Hypothalamus (tissue), 51 donors: Measurements from ENCODE around the gene FOXP2.
"Not testable (repeated sequence)": the region's sequence is repeated elsewhere in the genome, so short reads cannot be mapped to it uniquely, and the experiment has no call there.

ENCODE experiments used
- DNase-seq, 51 donors: peaks; one replicate each; lab custom pipeline; 2025; lab: John Stamatoyannopoulos, UW

The FOXP2 gene

DNA sequence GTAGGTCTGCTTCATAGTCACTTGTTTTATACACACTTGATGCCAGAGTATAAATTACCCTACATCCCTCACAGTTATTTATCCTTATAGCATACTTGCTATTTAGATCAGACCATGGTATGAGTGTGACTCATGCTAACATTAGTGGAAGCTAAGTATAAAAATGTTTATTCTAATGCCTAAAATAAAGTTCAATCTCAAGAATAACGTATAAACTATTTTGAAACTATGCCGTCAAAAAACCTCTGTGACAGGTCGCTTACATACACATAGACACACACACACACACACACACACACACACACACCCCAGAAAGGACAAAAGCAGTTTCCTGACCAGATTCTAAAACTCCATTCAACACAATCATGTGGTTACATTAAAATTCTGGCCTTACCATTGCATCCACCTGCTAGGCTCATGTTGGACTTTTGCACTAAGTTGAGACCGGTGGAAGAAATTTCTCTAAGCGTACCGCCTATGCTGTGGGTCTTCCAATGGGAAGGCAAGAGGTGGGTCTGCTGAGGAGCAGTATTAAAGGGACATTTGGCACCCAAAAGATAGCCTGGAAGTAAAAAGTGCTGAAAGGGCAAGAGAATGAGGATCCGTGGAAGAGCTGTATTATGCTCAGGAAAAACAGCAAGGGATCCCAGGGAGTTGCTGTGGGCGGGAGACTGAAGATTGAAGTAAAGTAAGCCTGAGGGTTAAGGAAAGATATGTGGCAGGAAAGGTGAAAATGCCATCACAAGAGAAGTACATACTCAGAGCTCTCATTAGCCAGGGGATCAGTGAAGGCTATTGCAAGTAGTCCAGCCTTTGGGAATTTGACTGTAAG, 5.0 kb downstream of the FOXP2 start:
- no peak for DNase-seq

DNA sequence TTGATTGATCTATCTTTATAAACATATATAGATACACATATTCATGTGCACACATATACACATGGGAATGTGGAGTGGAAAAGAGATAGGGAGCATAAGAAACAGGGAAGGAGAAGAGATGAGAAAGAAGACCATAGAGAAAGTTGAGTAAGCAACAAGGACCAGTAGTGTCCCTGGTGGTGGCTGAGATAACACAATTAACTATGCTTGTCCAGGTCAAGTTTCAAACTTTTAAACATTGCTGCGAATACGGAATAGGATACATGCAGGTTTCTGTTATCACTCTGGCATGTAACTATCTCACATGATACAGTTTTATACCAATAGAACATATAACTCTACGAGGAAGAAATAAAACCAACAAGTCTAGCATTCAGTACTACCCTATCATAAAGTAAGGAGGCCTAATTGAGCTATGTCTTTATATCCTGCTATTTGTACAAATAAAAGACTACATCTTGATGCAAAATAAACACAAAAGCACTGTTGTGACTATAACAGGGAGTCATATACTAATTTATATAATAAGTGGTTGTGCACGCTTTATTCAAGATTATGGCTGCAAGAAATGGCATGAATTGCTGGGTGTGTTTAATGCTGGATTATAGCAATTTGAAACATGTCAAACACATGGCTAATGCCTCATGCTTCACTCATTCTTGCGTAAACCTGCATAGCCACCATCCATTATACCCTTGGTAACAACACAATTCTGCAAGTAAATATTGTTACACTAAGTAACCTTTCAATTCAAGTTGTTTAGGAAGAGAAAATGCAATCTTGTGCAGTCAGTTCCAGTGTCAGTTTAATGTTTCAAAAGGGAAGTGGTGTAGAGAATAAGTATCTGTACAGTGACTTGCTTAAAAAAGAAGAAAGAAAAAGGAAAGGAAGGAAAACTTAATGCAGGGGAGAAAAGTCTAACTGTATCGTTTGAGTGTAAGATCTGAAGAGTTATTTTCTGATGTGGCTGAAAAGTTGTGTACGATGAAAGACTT, 8.2 kb downstream of the FOXP2 start:
- peak in 1 of 51 donors; percentile 16 for DNase-seq

DNA sequence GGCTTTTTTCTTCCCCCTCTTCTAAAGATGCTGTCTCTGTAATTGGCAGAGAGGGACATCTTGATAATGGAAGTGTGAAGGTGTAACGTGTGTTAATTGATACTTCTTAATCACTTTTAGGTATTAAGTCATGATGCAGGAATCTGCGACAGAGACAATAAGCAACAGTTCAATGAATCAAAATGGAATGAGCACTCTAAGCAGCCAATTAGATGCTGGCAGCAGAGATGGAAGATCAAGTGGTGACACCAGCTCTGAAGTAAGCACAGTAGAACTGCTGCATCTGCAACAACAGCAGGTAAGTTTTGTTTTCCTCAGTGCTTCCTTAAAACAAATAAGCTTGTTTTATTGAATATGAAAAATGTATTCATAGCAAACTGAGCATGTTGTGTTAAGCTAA, 11.8 kb downstream of the FOXP2 start:
- DNase-seq: no peak

DNA sequence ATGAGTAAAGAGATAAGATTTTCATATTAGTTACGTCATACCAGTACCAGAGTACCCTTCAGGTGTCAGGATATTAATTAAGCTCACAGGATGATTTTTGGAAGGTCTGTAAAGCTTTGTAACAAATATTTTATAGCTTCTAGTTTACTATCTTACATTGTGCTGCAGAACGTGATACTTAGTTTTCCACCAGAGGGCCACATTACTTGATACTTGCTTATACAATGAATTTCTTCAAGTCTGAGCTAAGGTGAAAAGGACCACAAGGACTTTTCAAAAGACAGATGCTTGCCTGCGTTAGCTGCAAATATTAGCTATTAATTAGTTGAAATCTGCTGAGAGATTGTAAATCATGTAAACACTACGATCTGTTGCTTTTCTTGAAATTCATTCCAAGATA, 12.2 kb downstream of the FOXP2 start:
- DNase-seq: no peak

DNA sequence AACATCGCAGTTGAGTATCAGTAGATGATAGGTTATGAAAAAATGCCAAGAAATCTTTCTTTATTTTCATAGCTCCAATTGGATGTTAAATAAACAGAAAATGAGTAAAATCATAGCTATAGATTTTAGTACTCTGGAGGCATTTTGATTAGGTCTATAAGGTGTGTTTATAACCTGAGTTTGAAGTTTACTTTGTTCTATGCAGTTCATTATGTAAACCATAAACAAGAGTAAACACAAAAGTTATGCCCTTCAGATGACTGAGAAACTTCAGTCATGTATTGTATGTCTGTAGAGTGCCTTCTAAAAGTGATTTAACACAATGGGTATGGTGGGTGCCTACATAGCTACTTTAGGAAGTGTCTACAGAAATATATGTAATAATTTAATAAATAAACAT, 13.6 kb downstream of the FOXP2 start:
- no peak for DNase-seq

DNA sequence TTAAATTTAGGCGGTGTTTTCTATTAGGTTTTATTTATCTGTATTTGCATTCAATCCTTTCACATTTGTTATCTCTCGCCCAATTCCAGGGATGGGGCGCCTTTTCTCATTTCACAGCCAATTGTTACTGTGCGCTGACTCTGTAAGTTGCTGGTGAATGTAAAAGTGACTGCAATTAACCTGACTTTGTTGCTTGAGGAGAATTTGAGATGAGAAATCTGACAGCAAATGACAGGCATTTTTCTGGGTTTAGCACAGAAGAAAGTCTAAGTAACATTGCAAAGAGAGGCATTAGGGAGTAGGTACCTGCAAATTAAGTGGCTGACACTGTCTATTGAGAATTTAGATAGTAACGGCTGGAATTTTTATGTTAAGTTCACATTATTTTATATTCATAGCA, 16.6 kb downstream of the FOXP2 start:
- no peak for DNase-seq

DNA sequence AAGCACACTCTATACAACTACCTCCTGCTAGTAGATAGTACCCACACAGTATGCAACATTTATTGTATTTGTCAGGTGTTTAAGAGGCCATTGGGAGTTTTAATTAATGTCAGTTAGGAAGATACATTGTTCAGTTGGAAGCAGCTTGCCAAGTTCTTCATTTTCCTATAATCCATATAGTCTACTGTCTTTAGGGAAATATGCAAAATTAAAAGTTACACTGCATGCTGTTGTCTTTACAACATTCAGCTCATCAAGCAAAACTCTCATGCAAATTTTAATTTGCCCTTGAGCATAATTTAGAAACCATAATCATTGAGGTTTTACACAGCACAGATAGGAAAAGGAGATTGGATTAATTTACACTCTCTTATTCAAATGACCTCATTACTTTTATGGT, 17.4 kb downstream of the FOXP2 start:
- no peak for DNase-seq

DNA sequence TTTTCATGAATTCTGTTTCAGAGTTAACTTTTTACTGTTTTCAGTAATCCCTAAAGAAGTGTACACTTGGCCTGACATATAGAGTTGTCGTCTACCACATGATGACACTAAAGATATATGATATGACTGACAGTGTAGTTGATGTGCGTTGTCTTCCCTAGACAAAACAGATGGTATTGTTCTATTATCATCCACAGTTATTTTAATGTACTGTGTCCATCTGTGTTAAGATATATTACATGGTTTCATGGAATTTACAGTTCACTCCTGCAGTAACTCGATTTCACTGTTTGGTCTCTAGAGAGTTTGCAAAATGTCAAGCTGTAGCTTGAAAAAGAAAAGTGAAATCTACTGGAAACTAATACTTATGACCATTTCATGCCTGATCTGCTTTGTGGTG, 18.1 kb downstream of the FOXP2 start:
- DNase-seq: no peak

DNA sequence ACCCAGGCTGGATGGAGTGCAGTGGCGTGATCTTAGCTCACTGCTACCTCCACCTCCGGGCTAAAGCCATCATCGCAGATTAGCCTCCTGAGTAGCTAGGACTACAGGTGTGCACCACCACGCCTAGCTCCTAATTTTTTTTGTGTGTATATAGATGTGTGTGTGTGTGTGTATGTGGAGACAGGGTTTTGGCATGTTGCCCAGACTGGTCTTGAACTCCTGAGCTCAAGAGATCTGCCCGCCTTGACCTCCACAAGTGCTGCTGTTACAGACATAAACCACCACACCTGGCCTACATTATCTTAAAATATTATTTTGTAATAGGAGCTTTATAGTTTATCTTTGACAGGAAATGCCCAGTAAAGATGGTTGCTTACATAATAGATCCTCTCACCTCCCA, 25.0 kb downstream of the FOXP2 start:
- DNase-seq: no peak

DNA sequence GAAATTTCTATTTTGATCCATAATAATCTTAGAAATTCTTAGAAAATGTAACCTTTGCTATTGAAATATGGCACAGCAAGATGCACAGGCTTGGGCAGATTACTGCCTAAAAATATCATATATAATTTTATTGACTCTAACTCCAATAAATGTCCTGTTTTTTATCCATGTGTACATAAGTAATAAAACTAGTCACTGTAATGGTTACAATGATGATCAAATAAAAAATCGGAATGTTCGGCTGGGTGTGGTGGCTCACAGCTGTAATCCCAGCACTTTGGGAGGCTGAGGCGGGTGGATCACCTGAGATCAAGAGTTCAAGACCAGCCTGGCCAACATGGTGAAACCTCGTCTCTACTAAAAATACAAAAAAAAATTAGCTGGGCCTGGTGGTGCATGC, 26.3 kb downstream of the FOXP2 start:
- DNase-seq: not testable (repeated sequence)

DNA sequence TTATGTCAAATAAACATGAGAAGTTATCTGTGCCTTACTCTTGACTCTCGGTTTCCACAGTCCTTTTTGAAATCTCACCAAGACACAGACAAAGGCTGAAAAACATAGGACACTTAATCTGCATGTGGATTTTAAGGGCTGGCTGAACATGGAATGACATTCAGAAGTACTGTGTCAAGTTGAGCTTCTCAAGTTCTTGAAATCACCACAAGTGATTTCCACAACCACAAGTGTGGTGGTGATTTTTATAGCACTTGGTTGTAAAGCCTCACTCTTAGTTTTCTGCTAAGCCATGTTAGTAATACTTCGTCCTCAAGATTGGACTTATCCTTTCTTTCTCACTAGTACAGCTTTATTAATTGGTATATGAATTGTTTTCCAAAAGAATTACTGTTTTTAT, 29.6 kb downstream of the FOXP2 start:
- no peak for DNase-seq

DNA sequence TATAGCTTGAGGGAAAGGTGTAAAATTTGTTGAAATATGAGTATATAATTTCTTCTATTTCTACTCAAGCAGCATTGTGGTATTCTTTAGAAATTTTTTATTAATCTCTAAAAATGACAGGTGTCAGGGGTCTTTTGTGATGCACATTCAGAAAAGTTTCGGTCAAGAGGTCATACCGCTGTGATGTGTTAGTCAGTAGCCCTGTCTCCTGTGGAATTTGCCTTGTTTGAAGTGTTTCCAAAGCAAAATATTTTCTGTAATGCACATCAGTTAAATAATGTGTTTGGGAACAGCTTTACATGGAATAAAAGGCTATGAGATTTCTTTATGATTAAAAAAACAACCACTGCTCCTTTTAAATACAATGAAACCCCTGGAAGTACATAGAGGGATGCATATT, 35.8 kb downstream of the FOXP2 start:
- no peak for DNase-seq

DNA sequence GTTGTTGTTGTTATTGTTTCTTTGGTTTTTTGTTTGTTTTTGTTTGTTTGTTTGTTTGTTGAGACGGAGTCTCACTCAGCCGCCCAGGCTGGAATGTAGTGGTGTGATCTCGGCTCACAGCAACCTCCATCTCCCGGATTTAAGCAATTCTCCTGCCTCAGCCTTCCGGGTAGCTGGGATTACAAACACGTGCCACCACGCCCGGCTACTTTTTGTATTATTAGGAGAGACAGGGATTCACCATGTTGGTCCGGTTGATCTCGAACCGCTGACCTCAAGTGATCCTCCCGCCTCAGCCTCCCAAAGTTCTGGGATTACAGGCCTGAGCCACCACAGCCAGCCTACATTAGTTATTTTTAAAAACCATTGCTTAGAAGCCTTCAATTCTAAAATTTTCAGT, 45.0 kb downstream of the FOXP2 start:
- no peak for DNase-seq

DNA sequence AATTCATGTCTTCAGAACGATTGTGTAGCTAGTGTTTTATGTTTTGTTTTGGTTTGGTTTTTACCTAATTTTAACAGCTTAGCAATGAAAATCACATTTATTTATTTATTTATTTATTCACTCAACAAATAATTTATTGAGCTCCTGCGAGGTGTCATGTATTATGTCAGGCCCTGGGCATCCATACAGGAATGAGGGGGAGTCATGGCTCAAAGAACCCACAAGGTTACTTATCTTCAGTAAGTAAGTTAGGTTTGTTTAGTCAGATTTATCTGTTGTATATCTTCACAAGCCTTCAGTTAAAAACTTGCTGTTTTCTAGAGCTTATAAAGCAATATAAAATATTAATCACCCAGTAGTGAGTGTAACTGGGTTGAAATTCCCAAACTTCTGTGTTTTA, 45.4 kb downstream of the FOXP2 start:
- no peak for DNase-seq

DNA sequence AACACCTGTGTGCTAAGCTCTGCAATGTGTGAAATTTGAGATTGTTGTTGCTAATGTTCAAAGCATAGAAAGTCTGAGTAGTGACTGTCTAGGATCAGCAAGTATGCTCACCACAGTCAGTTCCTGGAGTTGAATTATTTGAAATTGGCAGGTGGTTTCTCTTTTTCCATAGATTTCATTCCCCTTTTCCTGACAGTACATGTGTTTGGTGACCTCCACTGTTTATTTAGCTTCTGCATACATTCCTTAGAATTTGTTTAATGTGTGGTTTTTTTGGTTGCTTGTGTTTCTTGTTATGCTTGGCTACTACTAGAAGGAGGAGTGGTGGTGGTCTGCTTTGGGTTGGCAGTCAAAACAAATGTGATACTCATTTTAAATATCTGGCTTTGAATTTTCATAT, 52.3 kb downstream of the FOXP2 start:
- no peak for DNase-seq

DNA sequence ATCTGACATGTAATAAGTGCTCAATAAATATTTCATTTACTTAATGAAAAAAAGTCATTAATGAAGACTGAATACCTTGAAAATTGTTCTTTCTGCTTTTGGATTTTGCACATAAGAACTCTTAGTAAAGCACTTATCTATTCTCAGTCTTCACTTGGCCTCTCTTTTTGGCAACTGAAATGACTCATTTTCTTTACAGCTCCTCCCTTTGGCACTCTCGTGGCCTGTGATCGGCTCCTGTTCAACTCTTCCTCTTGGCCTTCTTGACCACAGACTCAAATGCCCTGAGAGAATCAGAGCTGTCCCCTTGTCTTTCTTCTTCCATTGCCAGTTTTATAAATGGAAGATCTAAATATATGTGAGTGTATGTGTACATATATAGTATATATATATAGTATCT, 54.2 kb downstream of the FOXP2 start:
- no peak for DNase-seq

DNA sequence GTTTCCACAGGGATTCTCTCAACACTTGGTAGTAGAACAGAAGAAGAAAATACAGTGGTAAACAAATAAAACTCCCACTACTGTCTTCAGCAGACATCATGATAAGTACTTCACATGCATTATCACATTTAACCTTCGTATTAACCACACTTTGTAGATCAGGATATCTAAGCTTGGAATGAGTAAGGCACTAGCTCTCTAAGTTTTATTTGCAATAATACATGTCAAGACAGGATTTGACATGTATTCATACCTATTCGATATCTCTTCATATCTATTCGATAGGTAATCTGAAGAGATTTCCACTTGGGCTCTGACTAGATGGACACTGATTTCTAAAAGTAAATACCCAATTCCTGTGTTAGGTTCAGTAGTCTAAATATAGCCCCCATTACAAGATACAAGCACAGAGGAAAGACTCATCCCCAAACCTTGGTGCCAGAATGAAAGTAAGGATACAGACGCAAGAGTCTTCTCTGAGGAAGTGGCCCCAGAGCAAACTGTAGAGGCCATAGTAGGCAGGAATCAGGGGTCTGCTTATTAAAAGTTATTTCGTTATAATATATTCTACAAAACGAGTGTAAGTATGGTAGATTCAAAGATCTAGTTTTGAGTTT, 58.4 kb downstream of the FOXP2 start:
- no peak for DNase-seq

DNA sequence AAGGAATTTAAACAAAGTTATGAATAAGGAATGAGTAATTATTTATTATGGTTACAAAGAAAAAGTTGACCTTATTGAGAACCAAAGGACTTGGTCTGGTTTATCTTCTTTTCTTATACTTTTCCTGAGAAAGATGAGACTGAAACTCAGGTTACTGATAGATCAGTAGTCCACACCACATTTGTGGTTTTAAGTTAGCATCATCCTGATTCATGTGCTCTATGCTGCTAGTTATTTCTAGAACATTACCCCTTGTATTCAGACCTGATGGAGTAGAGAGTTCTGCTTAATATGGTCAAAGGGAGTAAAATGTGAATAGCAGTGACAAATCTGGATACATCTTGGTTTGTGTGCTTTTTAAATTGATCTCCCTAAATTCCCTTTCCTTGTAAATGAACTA, 63.8 kb downstream of the FOXP2 start:
- no peak for DNase-seq

DNA sequence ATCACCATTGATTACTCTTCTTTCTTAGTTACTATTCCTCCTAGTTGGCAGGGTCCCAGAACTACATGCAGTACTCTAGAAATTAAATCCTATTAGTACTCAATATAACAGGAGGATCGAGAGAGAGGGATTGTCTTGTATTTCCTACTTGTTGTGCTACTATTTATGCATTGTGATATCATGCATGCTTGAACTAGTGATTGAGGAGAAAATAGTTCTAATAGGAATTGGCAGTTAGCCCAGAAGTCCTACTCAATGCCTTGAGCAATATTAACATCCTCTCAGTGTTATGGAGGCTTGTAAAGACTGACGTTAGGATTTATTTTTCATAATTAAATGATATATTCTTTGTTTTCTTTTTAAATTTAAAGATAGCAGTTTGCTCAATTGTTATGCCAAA, 67.4 kb downstream of the FOXP2 start:
- no peak for DNase-seq

DNA sequence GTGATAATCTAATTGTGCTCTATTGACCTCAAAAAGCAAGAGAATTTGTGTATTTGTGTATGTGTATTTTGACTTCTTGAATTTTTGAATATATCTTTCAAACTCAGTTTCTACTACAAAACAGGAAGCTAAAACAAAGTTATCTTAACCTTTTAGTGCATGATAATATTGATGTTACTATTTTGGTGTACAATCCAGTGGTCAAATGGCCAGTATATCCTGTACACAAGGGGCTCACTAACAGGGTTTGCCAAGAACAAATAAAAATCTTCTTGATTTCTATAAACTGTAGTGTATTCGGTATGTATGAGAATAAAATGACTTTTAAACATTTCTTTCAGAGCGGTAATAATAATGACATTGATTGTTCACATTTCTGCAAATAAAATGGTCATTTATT, 69.6 kb downstream of the FOXP2 start:
- no peak for DNase-seq

DNA sequence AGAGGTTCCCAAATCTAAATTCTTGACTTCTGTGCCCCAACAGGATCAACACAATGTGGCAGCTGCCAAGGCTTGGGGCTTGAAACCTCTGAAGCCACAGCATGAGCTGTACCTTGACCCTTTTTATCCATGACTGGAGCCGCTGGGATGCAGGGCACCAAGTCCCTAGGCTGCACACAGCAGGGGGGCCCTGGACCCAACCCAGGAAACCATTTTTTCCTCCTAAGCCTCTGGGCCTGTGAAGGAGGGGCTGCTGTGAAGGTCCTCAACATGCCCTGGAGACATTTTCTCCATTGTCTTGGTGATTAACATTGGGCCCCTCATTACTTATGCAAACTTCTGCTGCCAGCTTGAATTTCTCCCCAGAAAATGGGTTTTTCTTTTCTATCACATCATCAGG, 72.6 kb downstream of the FOXP2 start:
- no peak for DNase-seq
